Fibroblast of mammary gland (primary cell): ENCODE data around the gene PLXNA4.

ENCODE experiments used
- DNase-seq: peaks from one replicate; pipeline ENCODE4 v3.0.0-alpha.2; 2010; ENCODE audit warnings: low read depth
- H3K4me3 ChIP-seq: 2 replicates; pipeline ENCODE4 v1.5.1; 2011; ENCODE audit warnings: low read depth, mild to moderate bottlenecking, low read length, moderate library complexity; ENCODE audit not compliant: control insufficient read depth
- CTCF ChIP-seq: conservative IDR thresholded peaks from 2 replicates; pipeline ENCODE4 v1.5.1; 2011; ENCODE audit warnings: low read depth, low read length, inconsistent platforms; ENCODE audit not compliant: control insufficient read depth, insufficient read depth

PLXNA4 gene

DNA sequence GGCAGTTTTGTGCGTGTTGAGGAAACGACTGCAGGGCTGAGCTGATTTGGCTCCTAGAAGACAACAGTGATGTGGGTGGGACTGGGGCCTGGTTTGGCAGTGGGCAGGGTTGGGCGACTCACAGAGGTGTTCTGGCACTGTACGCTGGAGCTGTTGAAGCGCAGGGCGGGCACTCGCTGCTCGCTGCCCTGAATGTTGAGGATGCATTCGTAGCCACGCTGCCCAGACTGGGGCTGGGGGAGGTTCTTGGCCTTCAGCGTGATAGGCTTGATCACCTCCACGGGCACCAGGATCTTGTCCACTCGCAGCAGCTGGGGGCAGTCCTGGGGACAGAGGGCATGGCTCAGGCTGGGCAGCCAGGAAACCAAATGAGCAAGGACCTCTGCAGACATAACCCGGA lies 365.4 kb downstream of the PLXNA4 start:
- DNase-seq = no peak
- TF ChIP-seq CTCF = no peak
- no peak overlapping the region for H3K4me3 ChIP-seq

GRCh38 chr7:132207782-132208181 lies 368.5 kb downstream of the PLXNA4 start:
- DNase-seq = no peak
- no peak for TF ChIP-seq CTCF
- H3K4me3 ChIP-seq = no peak overlapping the region

DNA sequence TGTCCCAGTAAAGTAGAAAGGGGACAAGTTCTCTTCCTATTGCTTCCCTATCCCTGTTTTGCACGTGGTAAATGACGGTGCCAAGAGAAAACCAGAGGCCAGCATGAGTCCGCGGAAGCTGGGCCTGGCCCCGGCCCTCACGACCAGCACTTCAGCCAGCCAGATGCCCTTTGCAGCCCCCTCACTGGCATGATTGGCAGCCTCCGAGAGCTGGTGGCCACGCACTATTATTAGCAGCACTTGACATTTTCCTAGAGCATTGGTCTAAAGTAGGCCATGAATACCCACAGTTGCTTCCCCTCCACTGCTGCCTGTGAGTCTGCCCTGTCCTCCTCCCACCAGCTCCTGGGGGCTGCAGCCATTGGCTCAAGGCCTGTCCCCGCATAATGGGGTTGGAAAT lies 369.1 kb downstream of the PLXNA4 start:
- no peak for DNase-seq
- TF ChIP-seq CTCF = no peak
- H3K4me3 ChIP-seq = no peak overlapping the region

DNA sequence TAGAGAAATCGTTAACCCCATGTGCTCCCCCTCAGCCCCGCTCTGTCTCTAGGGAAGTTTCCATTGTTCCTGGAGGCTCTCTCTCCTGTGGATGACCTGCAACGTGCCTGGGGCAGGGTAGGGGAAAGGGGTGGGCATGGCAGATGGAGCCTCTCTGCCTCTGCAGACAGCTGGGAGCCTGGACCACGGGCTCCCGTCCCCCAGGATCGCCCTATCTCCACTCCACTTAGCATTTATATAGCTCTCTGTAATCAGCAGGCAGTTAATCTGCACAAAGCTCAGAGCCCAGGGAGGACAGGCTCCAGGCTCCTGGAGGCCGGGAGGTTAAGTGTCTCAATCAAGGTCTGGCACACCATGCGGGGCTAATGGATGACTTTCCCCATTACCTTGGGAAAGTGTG lies 369.7 kb downstream of the PLXNA4 start:
- TF ChIP-seq CTCF = no peak
- no peak for DNase-seq
- no peak overlapping the region for H3K4me3 ChIP-seq

DNA sequence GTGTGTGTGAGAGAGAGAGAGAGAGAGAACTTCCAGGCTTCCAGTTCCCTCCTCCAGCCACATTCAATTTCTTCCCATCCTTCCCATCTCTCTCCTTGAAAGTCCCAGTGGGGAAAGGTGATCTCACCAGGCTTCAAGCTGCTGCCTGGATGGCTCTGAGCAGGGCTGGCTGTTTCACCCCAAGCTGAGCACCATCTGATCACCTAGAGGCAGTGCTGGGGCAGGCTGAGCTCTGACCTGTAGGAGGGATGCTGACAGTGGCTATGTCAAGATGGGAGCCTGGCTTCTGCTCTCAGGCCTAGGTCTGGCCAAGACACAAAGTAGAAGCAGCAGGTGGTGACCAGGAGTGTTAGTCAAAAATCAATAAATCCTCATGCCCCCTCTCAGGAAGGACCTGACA lies 370.8 kb downstream of the PLXNA4 start:
- TF ChIP-seq CTCF = no peak
- no peak for DNase-seq
- no peak overlapping the region for H3K4me3 ChIP-seq

- no peak overlapping the region for H3K4me3 ChIP-seq
- no peak for TF ChIP-seq CTCF
- DNase-seq = no peak
These were observed 373.2 kb downstream of the PLXNA4 start for GRCh38 chr7:132203021-132203420.

DNA sequence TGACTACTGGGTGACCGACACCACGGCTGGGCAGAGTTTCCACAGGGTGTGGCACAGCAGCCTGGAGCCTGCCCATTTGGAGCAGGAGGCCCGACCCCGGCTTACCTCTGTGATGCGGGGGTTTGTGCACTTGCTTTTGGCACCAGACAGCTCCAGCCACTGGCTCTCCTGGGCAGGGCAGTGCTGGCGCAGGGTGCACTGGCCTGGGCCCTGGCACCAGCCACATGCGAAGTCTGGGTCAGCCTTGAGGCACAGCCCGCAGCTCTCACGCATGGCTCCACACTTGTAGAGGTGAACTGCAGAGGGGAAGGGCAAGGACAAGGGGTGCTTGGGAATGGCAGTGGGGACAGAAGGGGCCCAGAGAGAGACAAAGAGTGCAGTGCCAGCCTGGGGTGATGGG lies 373.7 kb downstream of the PLXNA4 start:
- no peak for TF ChIP-seq CTCF
- DNase-seq = no peak
- H3K4me3 ChIP-seq = no peak overlapping the region
